Ramos (cell line): ENCODE measurements around the gene FZD8.

Experiments
- in situ Hi-C: fragments of 300-500 bp; cut with MboI; formaldehyde crosslinking; loops from one replicate; pipeline ENCODE4 v1.14.3; 2022; ENCODE audit warnings: low sequenced_read_pairs; ENCODE audit not compliant: unreplicated experiment

FZD8 gene

DNA sequence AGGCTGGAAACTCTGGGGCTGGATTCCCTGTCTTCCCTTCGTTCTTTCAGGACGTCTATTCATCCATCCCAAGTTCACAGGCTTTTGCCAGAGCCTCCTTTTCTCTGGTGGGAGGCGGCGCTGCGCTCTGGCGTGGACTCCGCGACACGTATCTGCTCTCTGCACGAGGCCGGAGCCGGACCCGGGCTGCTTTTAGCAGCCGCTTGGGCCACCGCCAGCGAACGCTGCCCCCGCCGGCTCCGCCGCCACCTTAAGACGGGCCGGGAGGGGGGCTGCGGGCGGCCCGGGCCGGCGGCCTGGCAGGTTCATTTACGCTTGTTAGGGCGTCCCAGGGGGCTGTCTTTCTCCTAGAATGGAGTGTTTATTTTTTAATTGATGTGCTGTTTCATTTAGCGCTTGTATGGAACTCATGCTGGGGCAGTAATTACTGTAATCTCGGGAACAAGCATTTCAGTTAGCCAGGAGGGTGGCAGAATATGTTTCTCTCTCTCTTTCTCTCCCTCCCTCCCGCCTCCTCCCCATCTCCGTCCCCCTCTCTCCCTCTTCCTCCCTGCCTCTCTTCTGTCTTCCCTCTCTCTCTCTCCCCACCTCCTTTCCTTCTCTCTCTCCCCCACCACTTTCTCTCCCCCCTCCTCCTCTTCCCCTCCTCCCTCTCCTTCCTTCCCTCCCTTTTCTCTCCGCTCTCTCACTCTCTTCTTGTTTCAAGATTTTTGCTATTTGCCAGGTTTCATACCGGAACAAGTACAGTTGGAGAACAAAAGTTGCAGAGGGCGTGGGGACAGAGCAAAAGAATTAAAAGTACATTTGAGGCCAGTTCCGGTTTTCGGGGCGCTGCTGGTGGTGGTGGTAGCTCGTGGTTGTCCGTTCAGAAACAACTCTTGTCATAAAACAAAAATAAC, 1.3 kb upstream of the FZD8 start:
- in situ Hi-C loops, result no loop called here

DNA sequence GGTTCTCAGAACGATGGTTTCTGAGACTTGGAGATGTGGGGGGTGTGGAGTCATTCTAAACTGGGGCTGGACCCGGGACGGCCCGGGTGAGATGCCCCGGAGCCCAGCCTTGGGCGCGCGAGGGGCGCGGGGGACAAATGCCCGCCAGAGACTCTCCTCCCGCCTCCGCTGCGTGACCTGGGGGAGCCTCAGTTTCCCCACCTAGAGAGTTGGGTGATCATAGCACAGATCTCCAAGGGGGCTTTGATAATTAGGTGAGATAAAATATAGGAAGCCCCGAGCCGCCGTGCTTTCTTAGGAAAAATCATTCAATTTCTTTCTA, 658 bp upstream of the FZD8 start:
- in situ Hi-C loops, result no loop called here

DNA sequence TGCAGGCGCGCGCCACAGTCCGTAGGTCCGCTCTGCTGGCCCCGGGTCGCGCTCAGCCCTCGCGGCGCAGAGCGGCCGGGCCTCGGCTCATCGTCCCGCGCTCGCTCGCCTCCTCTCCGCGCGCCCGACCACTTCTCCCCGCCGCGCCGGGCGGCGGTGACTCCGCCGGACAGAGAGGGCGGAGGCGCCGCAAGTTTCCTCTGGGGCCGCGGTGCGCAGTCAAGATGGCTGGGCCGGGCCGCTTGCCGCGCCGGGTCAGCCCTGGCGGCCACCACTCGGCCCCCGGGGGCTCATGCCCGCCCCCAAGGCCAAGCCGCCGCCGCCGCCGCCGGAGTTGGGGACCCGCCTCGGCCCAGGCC, 441 bp downstream of the FZD8 start:
- in situ Hi-C loops, result no loop called here

DNA sequence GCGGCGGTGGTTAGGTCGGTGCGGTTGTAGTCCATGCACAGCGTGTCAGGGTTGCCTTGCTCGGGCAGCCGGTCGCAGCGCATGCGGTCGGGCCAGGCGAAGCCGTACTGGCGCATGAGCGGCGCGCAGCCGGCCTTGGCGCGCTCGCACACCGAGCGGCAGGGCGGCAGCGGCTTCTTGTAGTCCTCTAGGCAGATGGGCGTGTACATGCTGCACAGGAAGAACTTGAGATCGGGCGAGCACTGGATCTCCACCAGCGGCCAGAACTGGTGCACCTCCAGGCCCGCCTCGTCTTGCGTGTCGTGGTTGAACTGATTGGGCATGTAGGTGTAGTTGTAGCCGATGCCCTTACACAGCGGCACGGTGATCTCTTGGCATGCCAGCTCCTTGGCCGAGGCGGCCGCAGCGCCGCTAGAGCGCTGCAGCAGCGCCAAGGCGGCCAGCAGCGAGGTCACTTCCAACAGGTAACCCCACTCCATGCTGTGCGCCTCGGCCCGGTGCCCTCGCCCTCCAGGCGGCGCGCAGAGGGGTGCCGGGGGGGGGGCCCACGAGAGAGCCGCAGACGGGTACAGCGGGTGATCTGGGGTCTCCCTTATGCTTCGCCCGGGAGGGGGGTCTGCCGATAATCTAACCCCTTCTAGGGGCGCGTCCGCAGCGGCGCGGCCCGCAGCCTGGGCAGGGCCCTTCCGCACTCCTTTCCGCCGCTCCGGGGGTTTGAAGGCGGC, 983 bp downstream of the FZD8 start:
- in situ Hi-C loops, result no loop called here

DNA sequence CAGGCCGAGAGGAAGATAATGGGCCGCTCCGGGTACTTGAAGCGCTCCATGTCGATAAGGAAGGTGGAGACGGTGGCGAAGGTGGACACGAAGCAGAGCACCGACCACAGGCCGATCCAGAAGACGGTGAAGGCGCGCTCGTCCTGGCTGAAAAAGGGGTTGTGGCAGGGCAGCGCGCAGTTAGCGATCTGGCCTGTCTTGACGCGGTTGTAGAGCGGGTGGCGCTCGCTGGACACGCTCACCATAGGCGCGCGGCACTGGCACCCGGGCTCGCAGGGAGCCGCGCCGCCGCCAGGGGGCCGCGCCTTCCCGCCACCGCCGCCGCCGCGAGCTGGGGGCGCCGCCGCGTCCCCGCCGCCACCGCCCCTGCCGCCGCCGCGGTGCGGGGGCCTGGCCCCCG, 1.6 kb downstream of the FZD8 start:
- in situ Hi-C loops, result no loop called here

DNA sequence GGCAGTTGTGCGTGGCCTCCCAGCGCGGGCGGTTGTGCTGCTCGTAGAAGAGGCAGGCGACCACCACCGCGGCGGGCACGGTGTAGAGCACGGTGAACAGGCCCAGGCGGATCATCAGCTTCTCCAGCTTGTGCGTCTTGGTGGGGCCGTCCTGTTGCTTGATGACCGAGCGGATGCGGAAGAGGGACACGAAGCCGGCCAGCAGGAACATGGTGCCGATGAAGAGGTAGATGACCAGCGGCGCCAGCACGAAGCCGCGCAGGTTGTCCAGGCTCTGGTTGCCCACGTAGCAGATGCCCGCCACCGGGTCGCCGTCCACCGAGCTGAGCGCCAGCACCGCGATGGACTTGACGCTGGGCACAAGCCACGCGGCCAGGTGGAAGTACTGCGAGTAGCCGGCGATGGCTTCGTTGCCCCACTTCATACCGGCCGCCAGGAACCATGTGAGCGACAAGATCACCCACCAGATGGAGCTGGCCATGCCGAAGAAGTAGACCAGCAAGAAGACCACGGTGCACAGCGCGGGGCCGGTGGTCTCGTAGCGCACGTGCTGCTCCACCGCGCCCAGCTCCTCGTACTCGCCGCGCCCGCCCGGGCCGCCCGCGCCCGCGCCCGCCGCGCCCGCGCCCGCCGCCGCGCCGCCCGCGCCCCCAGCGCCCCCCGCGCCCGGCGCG, 2.2 kb downstream of the FZD8 start:
- in situ Hi-C loops, result loop anchor here (10.0 kb wide), 1 partner anchor 1245 kb away; no protein-coding TSS in a partner anchor

DNA sequence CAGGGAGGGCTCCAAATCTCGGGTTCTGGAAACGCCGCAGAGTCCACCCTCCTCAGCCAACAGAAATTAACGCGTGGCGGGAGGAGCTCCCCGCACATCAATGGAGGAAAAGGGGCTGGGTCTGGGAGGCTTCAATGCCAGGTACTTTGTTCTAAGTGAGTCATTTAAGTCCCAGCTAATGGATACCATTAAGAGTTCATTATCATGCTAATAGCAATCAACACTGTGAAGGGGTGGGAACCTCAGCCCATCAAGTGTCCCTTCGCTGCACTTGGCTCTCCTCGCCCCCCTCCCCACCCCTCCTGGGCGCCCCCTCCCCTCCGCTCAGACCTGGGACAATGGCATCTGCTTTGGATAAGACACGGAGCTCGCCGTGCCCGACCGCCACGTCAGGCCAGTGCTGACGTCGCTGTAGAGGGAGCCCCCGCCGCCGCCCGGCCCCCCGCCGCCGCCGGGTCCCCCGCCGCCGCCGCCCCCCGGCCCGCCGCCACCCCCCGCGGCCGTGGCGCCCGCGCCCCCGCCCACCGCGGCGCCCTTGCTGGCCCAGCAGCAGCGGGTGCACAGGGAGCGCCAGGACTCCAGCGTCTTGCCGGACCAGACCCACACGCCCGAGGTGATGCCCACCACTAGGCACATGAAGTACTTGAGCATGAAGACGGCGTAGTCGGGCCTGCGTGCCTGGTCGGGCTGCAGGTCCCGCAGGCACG, 2.9 kb downstream of the FZD8 start:
- in situ Hi-C loops, result loop anchor here (10.0 kb wide), 1 partner anchor 1246 kb away; no protein-coding TSS in a partner anchor

DNA sequence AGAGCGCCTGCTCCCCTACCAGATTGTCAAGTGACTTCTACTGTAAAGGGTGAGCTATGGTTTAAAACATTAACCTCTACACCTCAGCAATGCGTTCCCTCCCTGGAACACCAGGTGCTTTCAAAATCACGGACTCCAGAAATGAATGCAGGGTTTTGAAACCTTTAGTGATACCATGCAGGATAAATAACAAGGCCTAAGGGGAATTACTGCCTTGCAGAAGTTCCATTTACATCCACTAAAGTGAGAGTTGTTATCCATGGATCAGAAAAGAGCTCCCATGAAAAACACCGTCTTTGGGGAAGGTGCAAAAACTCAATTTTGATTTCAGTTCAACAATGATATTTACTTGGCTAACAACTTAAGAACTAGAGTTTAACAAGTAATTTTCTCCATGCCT, 4.0 kb downstream of the FZD8 start:
- in situ Hi-C loops, result loop anchor here (10.0 kb wide), 1 partner anchor 1247 kb away; no protein-coding TSS in a partner anchor

DNA sequence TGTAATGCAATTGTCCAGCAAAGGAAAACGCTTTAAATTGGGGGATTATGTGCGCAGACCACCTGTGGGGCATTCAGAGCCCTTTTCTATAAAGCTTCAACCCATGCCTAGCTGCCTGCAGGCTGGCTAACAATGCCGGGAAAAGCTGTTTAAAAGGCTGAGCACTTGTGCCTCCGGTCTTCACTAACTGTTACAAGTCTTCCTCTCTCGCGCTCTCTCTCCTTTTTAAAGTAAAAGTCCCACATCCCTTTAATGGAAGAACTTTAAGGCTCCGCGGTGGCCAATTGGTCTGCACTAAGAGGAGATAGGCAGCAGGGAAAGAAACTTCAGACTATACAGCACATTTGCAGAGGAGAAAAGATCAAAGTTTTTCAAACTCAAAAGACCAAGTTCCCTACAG, 4.6 kb downstream of the FZD8 start:
- in situ Hi-C loops, result loop anchor here (10.0 kb wide), 1 partner anchor 1247 kb away; no protein-coding TSS in a partner anchor

DNA sequence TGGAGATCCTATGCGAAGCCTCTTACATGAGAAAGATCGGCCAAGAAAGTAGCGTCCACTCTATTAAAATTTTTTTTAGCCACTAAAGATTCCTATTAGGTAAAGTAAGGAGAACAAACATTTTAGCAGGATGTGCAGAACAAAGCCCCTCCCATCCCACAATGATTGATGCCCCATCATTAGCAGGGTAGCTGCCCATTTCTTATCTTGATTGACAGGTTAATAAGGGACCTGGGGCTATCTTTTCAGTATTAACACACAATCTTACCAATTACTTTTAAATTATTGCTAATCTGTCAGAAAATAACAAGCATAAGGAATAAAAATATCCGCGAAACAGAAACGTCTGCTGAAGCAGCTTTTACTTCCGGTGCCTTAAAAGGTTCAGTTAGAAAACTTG, 5.1 kb downstream of the FZD8 start:
- in situ Hi-C loops, result loop anchor here (10.0 kb wide), 1 partner anchor 1248 kb away; no protein-coding TSS in a partner anchor

DNA sequence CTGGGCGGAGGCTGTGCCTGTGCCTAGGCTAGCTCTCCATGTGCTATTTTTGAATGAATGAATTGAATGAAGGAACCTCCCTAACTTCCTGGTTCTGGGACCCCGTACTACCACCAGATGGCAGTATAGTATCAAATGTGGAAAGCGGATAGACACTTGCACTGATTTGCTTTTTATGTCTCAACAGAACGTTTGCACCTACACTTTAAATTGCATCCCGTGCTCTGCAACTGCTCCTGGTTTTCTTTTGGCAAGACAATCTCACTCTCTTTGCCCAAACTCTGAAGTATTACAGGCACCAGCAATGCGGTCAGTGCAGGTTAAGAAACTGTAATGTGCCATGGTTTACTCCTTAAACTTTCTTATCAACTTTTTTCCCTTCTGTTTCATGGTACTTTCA, 6.5 kb downstream of the FZD8 start:
- in situ Hi-C loops, result loop anchor here (10.0 kb wide), 1 partner anchor 1249 kb away; no protein-coding TSS in a partner anchor

DNA sequence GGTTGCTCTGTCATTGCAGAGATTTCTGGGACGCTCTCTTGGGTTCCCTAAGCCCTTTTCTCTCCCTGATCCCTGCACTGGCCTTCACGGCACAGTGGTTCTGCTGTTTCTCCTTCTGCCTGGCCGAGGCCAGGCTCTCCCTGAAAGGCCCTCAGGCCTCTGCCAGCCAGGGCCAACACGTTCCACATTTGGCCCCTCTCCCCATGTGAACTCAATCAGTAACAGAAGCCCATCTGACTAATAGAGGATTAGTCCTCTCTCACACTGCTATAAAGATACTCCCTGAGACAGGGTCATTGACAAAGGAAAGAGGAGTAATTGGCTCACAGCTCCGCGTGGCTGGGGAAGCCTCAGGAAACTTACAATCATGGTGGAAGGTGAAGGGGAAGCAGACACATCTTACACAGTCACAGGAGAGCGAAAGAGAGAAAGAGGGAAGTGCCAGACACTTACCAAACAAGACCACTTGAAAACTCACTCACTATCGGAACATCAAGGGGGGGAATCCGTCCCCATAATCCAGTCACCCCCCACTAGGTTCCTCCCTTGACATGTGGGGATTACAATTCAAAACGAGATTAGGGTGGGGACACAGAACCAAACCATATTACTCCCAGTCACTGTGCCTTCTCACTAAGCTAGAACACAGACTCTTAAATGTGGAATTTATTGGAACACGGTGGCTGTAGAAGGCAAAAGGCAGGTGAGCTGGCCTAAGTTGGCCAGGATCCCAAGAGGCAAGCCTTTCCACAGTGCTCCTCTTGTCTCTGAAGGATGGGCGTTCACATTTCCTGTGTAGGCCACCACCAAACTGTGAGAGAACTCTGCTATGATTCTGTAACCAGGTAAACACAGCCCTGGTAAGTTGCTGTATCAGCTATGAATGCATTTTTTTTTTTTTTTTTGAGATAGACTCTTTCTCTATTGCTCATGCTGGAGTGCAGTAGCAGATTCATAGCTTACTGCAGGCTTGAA, 8.8 kb downstream of the FZD8 start:
- in situ Hi-C loops, result loop anchor here (10.0 kb wide), 1 partner anchor 1252 kb away; no protein-coding TSS in a partner anchor

DNA sequence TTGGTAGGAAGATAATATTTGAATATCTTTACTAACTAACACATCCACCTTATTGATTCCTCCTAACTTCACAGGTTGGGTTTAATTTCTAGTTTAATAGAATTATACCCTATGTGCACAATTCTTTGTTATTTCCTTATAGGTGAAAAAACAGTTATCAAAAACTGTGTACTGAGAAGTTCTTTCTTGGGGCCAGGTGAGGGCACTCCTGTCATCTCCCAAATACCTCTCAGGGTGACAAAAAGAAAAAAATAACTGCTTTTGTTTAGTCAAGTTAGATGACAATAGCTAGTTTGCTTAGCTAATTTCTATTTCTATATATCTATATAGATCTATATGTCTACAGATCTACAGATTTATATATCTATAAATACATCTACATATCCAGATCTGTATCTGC, 10.1 kb downstream of the FZD8 start:
- in situ Hi-C loops, result loop anchor here (10.0 kb wide), 1 partner anchor 1253 kb away; no protein-coding TSS in a partner anchor

DNA sequence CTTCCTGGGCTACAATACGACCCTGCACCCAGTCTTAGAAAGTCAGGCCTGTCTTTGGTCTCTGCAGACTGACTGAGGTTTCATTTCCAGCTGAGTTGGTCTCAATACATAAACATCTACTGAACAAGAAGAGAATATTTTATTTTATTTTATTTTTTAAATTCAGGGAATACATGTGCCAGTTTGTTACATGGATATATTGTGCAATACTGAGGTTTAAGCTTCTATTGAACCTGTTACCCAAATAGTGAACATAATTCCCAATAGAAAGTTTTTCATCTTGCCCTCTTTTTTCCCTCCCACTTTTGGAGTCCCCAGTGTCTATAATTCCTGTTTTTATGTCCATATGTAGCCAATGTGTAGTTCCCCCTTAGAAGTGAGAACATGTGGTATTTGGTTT, 10.7 kb downstream of the FZD8 start:
- in situ Hi-C loops, result loop anchor here (10.0 kb wide), 1 partner anchor 1253 kb away; no protein-coding TSS in a partner anchor

DNA sequence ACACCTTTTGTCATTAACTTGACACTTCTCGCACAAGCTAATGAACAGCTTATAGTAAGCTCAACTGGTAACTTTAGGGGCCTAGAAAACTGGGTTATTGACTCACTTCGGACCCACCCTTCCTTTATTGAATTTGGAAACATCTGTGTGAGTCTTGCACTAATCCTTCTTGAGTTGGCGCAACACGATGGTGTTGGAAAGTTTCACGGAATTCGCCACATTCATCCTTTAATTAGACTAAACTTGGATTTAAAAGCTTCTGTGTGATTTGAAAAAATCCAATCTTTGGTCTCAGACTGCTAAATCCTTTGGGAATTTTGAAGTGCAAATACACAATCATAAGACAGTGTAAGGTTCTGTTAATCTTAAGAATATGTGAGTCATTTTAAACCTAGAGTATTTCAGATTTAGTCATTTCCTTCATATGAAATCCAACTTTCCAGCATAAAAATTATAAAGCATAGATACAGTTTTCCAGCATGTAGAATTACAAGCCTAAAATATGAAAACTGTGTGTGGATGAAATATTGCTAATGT, 15.1 kb downstream of the FZD8 start:
- in situ Hi-C loops, result no loop called here

DNA sequence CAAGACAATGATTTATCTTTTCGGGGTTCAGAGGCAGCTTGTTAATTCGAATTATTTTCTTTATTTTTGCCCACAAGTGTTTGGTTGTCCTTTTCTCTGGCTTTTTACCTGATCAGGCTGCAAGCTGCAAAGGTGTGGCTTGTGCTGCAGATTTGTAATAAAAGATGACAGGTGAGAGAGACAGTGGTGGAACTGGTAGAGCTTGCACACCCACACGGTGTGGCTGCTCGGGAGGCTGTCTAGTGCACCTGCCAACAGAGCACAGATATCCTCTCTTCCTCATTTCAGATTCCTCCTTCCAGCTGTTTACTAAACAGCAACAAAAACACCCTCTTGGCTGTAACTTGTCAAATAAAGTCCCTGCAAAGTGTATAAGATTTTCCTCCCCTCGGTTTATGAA, 27.8 kb downstream of the FZD8 start:
- in situ Hi-C loops, result no loop called here

DNA sequence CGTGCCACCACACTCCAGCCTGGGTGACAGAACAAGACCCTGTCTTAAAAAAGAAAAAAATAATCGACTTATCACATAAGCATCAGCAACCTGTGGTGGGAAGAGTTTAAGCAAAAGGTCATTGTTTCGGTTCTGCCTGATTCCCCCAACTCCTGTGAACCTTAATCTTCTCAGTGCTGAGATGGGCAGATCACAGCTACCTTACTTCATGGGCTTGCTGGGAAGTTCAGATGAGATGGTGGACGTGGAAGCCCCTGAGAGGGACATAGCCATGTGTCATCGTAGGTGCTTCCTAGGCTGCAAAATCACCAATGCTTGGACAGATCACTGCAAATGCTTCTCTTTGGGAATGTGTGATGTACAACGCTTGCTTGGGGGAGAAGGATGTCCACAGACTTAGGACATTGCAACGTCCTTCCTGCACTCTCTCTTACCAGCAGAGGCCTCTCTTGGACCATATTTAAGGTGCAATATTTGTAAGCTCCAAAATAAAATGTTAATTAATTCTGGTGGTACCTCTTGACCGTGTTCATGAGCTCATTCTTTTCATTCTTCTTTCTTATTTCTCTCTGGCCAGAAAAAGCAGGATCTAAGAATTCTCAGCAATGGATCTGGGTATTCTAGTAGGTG, 28.4 kb downstream of the FZD8 start:
- in situ Hi-C loops, result no loop called here

DNA sequence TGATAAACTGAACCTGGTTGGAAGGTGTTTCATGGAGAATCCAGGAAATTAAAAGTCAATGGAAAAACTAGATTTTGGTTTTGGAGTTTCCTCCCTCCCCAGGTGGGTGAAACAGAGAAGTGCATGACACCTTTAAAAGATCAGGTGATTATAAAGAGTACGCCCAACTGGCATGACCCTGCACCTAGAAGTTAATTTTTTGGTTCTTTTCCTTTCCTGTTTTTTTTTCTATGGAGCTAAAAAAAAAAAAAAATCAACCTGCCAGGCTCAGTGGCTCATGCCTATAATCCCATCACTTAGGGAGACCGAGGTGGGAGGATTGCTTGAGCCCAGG, 29.0 kb downstream of the FZD8 start:
- in situ Hi-C loops, result no loop called here
